SIG-M5 treated with dmso at 0.1 percent for 504 hours (cell line): ENCODE data around the gene MYCT1.
"Not testable (repeated sequence)": the region's sequence is repeated elsewhere in the genome, so short reads cannot be mapped to it uniquely, and the experiment has no call there.

Experiments
- DNase-seq: peaks from one replicate; lab custom pipeline; 2025; ENCODE audit not compliant: unreplicated experiment; lab: John Stamatoyannopoulos, UW

The MYCT1 gene

GRCh38 chr6:152697634-152698033 lies at the start of gene MYCT1:
Gene MYCT1, plus strand, starts transcription at chr6:152697897. Its CDS starts 6 bp downstream, at chr6:152697903.
- DNase-seq = no peak

GRCh38 chr6:152648105-152648504 lies 49.6 kb upstream of the MYCT1 start:
- DNase-seq = no peak

GRCh38 chr6:152651986-152652385 lies 45.7 kb upstream of the MYCT1 start:
- DNase-seq = no peak

- DNase-seq = no peak
These were observed 35.9 kb upstream of the MYCT1 start for GRCh38 chr6:152661776-152662175.

- DNase-seq = no peak
These were observed 27.8 kb upstream of the MYCT1 start for GRCh38 chr6:152669895-152670294.

GRCh38 chr6:152671171-152671570 lies 26.5 kb upstream of the MYCT1 start:
- no peak for DNase-seq

- no peak for DNase-seq
These were observed 24.5 kb upstream of the MYCT1 start for GRCh38 chr6:152673236-152673635.

GRCh38 chr6:152680151-152680550 lies 17.5 kb upstream of the MYCT1 start:
- DNase-seq = no peak

- DNase-seq = no peak
These were observed 16.7 kb upstream of the MYCT1 start for GRCh38 chr6:152680879-152681517.

- no peak for DNase-seq
These were observed 15.6 kb upstream of the MYCT1 start for GRCh38 chr6:152682141-152682540.

- not testable (repeated sequence) for DNase-seq
These were observed 14.8 kb upstream of the MYCT1 start for GRCh38 chr6:152682935-152683334.

GRCh38 chr6:152685819-152686218 lies 11.9 kb upstream of the MYCT1 start:
- DNase-seq = no peak

- DNase-seq = no peak
These were observed 2.2 kb upstream of the MYCT1 start for GRCh38 chr6:152695372-152696045.

- DNase-seq = no peak
These were observed 1.2 kb upstream of the MYCT1 start for GRCh38 chr6:152696522-152696921.

GRCh38 chr6:152698692-152699091 lies 995 bp downstream of the MYCT1 start:
- DNase-seq = no peak

- DNase-seq = no peak
These were observed 2.7 kb downstream of the MYCT1 start for GRCh38 chr6:152700427-152700826.

GRCh38 chr6:152701081-152701862 lies 3.6 kb downstream of the MYCT1 start:
- DNase-seq = no peak

- no peak for DNase-seq
These were observed 4.2 kb downstream of the MYCT1 start for GRCh38 chr6:152701863-152702401.

GRCh38 chr6:152703750-152704149 lies 6.1 kb downstream of the MYCT1 start:
- DNase-seq = not testable (repeated sequence)

GRCh38 chr6:152705327-152705726 lies 7.6 kb downstream of the MYCT1 start:
- DNase-seq = no peak

- no peak for DNase-seq
These were observed 18.6 kb downstream of the MYCT1 start for GRCh38 chr6:152716322-152716721.

- DNase-seq = no peak
These were observed 23.3 kb downstream of the MYCT1 start for GRCh38 chr6:152720974-152721373.
